Measurements from ENCODE around the gene CCNJ. TPM values are rescaled to one million over a fixed set of nuclear protein-coding genes. Genes with fewer than 3 reads are reported as not detected.
A peak's percentile ranks its signal among the peaks of the same experiment; 100 is the strongest.

The CCNJ gene
- total RNA-seq, 2 donors from 2014 or later = 3.9 to 7.9 TPM

- 69 to 91% methylated on average over 2 of the region's 2 CpGs for WGBS, 2 donors
- Histone ChIP-seq H3K36me3 (replicated peaks in 1 of 2; ENCODE audit: insufficient read depth in 1 of 2, low read depth in 2 of 2) (no peaks in the 10 kb centered on the region), H3K27me3 (no peaks in the 10 kb centered on the region), H3K4me1 (no peaks in the 10 kb centered on the region), H3K9me3 (no peaks in the 10 kb centered on the region), H3K4me3 (no peak overlapping the region), H3K27ac (no peak overlapping the region)
- ATAC-seq (no peak), DNase-seq (no peak)
- TF ChIP-seq POLR2A (IDR thresholded peaks at IDR 0.05) = no peak
- TF ChIP-seq, protein P1, sequence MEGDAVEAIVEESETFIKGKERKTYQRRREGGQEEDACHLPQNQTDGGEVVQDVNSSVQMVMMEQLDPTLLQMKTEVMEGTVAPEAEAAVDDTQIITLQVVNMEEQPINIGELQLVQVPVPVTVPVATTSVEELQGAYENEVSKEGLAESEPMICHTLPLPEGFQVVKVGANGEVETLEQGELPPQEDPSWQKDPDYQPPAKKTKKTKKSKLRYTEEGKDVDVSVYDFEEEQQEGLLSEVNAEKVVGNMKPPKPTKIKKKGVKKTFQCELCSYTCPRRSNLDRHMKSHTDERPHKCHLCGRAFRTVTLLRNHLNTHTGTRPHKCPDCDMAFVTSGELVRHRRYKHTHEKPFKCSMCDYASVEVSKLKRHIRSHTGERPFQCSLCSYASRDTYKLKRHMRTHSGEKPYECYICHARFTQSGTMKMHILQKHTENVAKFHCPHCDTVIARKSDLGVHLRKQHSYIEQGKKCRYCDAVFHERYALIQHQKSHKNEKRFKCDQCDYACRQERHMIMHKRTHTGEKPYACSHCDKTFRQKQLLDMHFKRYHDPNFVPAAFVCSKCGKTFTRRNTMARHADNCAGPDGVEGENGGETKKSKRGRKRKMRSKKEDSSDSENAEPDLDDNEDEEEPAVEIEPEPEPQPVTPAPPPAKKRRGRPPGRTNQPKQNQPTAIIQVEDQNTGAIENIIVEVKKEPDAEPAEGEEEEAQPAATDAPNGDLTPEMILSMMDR (IDR thresholded peaks at IDR 0.05) = no peak
- intact Hi-C loops (cut with DNase I) = loop anchor here (10.0 kb wide), 1 partner anchor 280 kb away; no protein-coding TSS in a partner anchor
These were observed 28.8 kb upstream of the CCNJ start for GRCh38 chr10:96014473-96015102.

GRCh38 chr10:96017191-96017687, 26.1 kb upstream of the CCNJ start:
- H3K36me3 ChIP-seq (replicated peaks in 1 of 2; ENCODE audit: insufficient read depth in 1 of 2, low read depth in 2 of 2) = no peaks in the 10 kb centered on the region
- no peaks in the 10 kb centered on the region for H3K27me3 ChIP-seq
- WGBS, 2 donors = 12 to 13% methylated on average over 5 of the region's 5 CpGs
- DNase-seq = peak; percentile 36 to 73 (median 52)
- TF ChIP-seq, protein P1 (IDR thresholded peaks at IDR 0.05) = peak; percentile 45 to 83 (median 77)
- no peak for TF ChIP-seq POLR2A (IDR thresholded peaks at IDR 0.05)
- peak; percentile 81 for ATAC-seq
- no peaks in the 10 kb centered on the region for H3K9me3 ChIP-seq
- no peak overlapping the region for H3K27ac ChIP-seq
- H3K4me3 ChIP-seq = no peak overlapping the region
- H3K4me1 ChIP-seq = no peaks in the 10 kb centered on the region
- intact Hi-C loops (cut with DNase I) = loop anchor here (10.0 kb wide), 1 partner anchor 278 kb away; no protein-coding TSS in a partner anchor

DNA sequence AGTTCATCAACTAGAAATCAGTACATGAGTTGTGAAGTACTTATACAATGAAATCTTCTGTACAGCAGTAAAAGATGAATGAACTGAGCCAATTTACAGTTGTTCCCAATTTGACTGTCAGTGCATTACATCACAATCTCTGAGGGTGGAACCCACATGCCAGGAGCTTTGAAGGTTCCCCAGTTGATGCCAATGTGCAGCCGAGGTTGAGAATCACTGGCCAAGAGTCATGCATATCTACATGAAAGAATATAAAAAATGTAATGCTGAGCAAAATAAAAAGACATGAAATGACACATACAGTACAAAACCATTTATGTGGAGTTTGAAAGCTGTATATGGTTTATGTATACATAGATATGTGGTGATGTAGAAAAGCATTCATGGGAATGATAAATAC, 22.1 kb upstream of the CCNJ start:
- Histone ChIP-seq H3K27ac (no peak overlapping the region), H3K9me3 (no peaks in the 10 kb centered on the region), H3K4me3 (no peak overlapping the region), H3K27me3 (no peaks in the 10 kb centered on the region), H3K36me3 (replicated peaks in 1 of 2; ENCODE audit: insufficient read depth in 1 of 2, low read depth in 2 of 2) (no peaks in the 10 kb centered on the region), H3K4me1 (no peaks in the 10 kb centered on the region)
- DNase-seq (no peak), ATAC-seq (no peak)
- intact Hi-C loops (cut with DNase I) = no loop called here
- TF ChIP-seq, protein P1 (IDR thresholded peaks at IDR 0.05) = no peak
- TF ChIP-seq POLR2A (IDR thresholded peaks at IDR 0.05) = no peak
- 48 to 82% methylated on average over 1 of the region's 1 CpG for WGBS, 2 donors

DNA sequence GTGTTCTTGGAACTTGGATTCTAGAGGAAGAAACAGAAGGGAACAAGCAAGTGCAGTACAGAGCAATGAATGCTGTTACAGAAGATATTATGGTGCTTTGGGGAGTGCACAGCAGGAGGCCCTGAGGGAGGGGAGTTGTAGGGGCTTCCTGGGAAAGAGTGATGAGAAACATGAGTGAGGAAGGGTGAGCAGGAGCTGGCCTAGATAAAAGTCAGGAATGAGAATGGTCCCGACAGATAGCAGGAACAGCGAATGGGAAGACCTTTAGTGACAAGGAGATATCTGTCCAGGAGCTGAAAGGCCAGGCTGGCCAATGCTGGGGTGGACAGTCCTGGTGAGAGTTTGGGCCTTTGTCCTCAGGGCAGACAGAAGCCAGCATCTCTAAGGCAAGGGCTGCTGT, 20.6 kb upstream of the CCNJ start:
- WGBS, 2 donors = 88 to 90% methylated on average over 2 of the region's 2 CpGs
- Histone ChIP-seq H3K27me3 (no peaks in the 10 kb centered on the region), H3K4me3 (no peak overlapping the region), H3K27ac (no peak overlapping the region), H3K9me3 (no peaks in the 10 kb centered on the region), H3K36me3 (replicated peaks in 1 of 2; ENCODE audit: insufficient read depth in 1 of 2, low read depth in 2 of 2) (no peaks in the 10 kb centered on the region), H3K4me1 (no peaks in the 10 kb centered on the region)
- TF ChIP-seq POLR2A (IDR thresholded peaks at IDR 0.05) = no peak
- no peak for ATAC-seq
- intact Hi-C loops (cut with DNase I) = no loop called here
- no peak for DNase-seq

DNA sequence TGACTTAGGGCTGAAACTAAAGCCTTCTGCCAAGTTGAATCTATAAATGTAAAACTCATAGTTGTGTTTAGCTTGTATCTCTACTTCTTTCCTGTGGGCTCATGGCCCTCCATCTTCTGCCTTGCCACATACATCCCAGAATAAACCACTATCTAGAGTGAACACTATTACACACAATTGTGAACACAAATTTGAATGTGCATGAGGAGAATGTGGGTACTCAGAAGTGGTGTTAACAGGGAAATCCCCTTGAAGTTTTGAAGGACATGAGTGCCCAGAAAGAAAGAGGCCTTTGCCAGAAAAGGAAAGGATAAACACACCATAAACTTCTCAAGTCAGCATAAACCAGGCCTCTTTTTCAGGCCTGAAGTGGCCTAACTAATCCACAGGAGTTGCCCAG, 20.2 kb upstream of the CCNJ start:
- no peaks in the 10 kb centered on the region for H3K9me3 ChIP-seq
- DNase-seq (no peak), ATAC-seq (no peak)
- TF ChIP-seq, protein P1 (IDR thresholded peaks at IDR 0.05) = no peak
- TF ChIP-seq POLR2A (IDR thresholded peaks at IDR 0.05) = no peak
- no peaks in the 10 kb centered on the region for H3K4me1 ChIP-seq
- H3K36me3 ChIP-seq (replicated peaks in 1 of 2; ENCODE audit: insufficient read depth in 1 of 2, low read depth in 2 of 2) = no peaks in the 10 kb centered on the region
- no peak overlapping the region for H3K4me3 ChIP-seq
- intact Hi-C loops (cut with DNase I) = no loop called here
- H3K27me3 ChIP-seq = no peaks in the 10 kb centered on the region
- H3K27ac ChIP-seq = no peak overlapping the region

Data from body of pancreas (tissue), 4 donors.